ENCODE data around the gene RGPD4. TPM values are rescaled to one million over a fixed set of nuclear protein-coding genes. Genes with fewer than 3 reads are reported as not detected.
A peak's percentile ranks its signal among the peaks of the same experiment; 100 is the strongest.

Gene RGPD4
- total and polyA plus RNA-seq, 2 experiments from 2014 or later, result not detected

GRCh38 chr2:107936433-107937359 lies 110.0 kb downstream of the RGPD4 start:
- Histone ChIP-seq H3K36me3 (no peaks in the 10 kb centered on the region), H3K27ac (no peak overlapping the region), H3K4me1 (ENCODE audit: low read depth) (peaks cover 13% of the 10 kb centered on the region), H3K4me3 (no peak overlapping the region), H3K9me3 (ENCODE audit: low read depth) (no peaks in the 10 kb centered on the region), H3K27me3 (no peaks in the 10 kb centered on the region)
- DNase-seq (ENCODE audit: low read depth in 1 of 2, low spot score in 1 of 2), result peak; percentile 2 to 35
- TF ChIP-seq, protein P1, sequence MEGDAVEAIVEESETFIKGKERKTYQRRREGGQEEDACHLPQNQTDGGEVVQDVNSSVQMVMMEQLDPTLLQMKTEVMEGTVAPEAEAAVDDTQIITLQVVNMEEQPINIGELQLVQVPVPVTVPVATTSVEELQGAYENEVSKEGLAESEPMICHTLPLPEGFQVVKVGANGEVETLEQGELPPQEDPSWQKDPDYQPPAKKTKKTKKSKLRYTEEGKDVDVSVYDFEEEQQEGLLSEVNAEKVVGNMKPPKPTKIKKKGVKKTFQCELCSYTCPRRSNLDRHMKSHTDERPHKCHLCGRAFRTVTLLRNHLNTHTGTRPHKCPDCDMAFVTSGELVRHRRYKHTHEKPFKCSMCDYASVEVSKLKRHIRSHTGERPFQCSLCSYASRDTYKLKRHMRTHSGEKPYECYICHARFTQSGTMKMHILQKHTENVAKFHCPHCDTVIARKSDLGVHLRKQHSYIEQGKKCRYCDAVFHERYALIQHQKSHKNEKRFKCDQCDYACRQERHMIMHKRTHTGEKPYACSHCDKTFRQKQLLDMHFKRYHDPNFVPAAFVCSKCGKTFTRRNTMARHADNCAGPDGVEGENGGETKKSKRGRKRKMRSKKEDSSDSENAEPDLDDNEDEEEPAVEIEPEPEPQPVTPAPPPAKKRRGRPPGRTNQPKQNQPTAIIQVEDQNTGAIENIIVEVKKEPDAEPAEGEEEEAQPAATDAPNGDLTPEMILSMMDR (IDR thresholded peaks at IDR 0.05; ENCODE audit: low read depth, low read length), result peak; percentile 30

Other genes starting within 250 kb of the RGPD4 start
- 0.04 and 0.06 TPM in 2 replicates for gene SLC5A7, start 159.6 kb downstream of the RGPD4 start, total RNA-seq
- gene SLC5A7, start 159.6 kb downstream of the RGPD4 start, polyA plus RNA-seq, result 0.69 TPM in 1 of 2 replicates, not detected in the other

Data from cardiac muscle cell (in vitro differentiated cells and primary cell).